ENCODE data around the gene OMP.

The OMP gene

DNA sequence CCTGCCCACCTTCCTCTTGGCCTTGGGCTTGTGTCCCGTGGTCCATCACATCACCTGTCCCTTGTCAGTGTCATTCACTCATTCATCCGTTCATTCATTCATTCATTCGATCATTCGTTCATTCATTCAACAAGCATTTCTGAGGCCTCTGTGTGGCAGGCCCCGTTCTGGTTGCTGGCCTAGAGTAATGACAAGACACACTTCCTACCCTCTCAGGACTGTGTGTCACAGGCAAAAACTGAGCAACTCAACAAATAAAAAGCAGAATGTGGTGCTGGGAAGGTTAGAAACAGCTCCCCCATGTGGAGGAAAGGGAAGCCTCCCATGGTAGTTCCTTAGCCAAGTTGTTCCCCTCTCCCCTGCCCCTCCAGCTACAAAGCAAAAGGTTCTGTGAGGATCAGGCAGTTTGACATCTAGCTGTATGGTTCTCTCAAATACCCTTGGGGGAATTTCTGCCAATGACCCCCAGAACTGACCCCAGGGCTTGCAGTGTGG lies 1.6 kb upstream of the OMP start:
- Histone ChIP-seq H3K9me3 (ENCODE audit: control insufficient read depth, insufficient read depth, low read depth, low read length) (no peaks in the 10 kb centered on the region), H3K4me1 (ENCODE audit: control insufficient read depth, insufficient read depth, low read length) (no peaks in the 10 kb centered on the region), H3K36me3 (ENCODE audit: control insufficient read depth in 2 of 2, insufficient read depth in 1 of 2, low read length in 2 of 2) (no peaks in the 10 kb centered on the region), H3K4me3 (ENCODE audit: low read depth, low read length) (no peak overlapping the region), H3K27ac (ENCODE audit: extremely low read depth, low read depth, low read length) (no peak overlapping the region)
- POLR2A ChIA-PET: no interaction called here
- CTCF ChIA-PET: interaction anchor here (0.5 to 2.9 kb wide), 5 partner anchors 10 to 1246 kb away, joined by 3 to 18 read pairs (median 3); no protein-coding TSS in a partner anchor
- TF ChIP-seq ZNF266 (tag by site-specific recombination; IDR thresholded peaks at IDR 0.05; ENCODE audit: low read depth) (no peak), ZNF248 (tag by site-specific recombination; IDR thresholded peaks at IDR 0.05) (no peak), ZNF610 (tag by site-specific recombination; IDR thresholded peaks at IDR 0.05; ENCODE audit: borderline replicate concordance) (no peak), WT1 (tag by site-specific recombination; IDR thresholded peaks at IDR 0.05) (no peak), KLF1 (tag by site-specific recombination; IDR thresholded peaks at IDR 0.05) (no peak), ZNF558 (tag by site-specific recombination; IDR thresholded peaks at IDR 0.05) (no peak), ZNF658 (tag by site-specific recombination; IDR thresholded peaks at IDR 0.05) (no peak), ZNF140 (tag by site-specific recombination; IDR thresholded peaks at IDR 0.05) (no peak), ZNF521 (tag by site-specific recombination; IDR thresholded peaks at IDR 0.05) (no peak), ZNF239 (tag by site-specific recombination; IDR thresholded peaks at IDR 0.05) (no peak), ZNF791 (tag by site-specific recombination; IDR thresholded peaks at IDR 0.05) (no peak), ZBTB20 (tag by site-specific recombination; IDR thresholded peaks at IDR 0.05) (no peak)
- TF ChIP-seq, protein P1, sequence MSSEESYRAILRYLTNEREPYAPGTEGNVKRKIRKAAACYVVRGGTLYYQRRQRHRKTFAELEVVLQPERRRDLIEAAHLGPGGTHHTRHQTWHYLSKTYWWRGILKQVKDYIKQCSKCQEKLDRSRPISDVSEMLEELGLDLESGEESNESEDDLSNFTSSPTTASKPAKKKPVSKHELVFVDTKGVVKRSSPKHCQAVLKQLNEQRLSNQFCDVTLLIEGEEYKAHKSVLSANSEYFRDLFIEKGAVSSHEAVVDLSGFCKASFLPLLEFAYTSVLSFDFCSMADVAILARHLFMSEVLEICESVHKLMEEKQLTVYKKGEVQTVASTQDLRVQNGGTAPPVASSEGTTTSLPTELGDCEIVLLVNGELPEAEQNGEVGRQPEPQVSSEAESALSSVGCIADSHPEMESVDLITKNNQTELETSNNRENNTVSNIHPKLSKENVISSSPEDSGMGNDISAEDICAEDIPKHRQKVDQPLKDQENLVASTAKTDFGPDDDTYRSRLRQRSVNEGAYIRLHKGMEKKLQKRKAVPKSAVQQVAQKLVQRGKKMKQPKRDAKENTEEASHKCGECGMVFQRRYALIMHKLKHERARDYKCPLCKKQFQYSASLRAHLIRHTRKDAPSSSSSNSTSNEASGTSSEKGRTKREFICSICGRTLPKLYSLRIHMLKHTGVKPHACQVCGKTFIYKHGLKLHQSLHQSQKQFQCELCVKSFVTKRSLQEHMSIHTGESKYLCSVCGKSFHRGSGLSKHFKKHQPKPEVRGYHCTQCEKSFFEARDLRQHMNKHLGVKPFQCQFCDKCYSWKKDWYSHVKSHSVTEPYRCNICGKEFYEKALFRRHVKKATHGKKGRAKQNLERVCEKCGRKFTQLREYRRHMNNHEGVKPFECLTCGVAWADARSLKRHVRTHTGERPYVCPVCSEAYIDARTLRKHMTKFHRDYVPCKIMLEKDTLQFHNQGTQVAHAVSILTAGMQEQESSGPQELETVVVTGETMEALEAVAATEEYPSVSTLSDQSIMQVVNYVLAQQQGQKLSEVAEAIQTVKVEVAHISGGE (tag by site-specific recombination; conservative IDR thresholded peaks at IDR 0.05; ENCODE audit: low read depth): no peak

DNA sequence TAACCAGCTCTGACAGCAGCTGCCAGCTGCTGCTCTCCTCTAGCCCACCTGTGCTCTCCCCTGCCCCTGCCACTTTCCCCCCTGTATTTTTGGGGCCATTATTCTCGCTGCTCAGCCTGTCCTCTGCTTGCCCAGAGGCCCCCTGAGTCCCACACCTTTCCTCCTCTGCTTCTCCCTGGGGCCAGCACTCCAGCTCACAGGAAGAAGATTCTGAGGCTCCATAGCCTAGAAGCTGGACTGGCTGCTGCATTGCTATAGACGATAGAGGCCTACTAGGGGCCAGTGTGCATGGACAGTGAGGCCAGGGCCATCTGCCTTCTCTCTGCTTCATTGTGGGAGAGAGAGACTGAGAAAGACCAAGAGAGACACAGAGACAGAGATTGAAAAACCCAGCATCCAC lies 679 bp downstream of the OMP start:
- no peaks in the 10 kb centered on the region for H3K36me3 ChIP-seq (ENCODE audit: control insufficient read depth in 2 of 2, insufficient read depth in 1 of 2, low read length in 2 of 2)
- H3K27ac ChIP-seq (ENCODE audit: extremely low read depth, low read depth, low read length): no peak overlapping the region
- H3K4me3 ChIP-seq (ENCODE audit: low read depth, low read length): no peak overlapping the region
- CTCF ChIA-PET: interaction anchor here (0.6 to 1.1 kb wide), 2 partner anchors 9 to 24 kb away, joined by 3 read pairs; no protein-coding TSS in a partner anchor
- H3K9me3 ChIP-seq (ENCODE audit: control insufficient read depth, insufficient read depth, low read depth, low read length): no peaks in the 10 kb centered on the region
- POLR2A ChIA-PET: no interaction called here
- H3K4me1 ChIP-seq (ENCODE audit: control insufficient read depth, insufficient read depth, low read length): no peaks in the 10 kb centered on the region
- TF ChIP-seq ZSCAN30 (tag by site-specific recombination; IDR thresholded peaks at IDR 0.05) (no peak), ZNF561 (tag by site-specific recombination; IDR thresholded peaks at IDR 0.05; ENCODE audit: borderline replicate concordance) (no peak), YY1 (tag by site-specific recombination; IDR thresholded peaks at IDR 0.05) (no peak), ZNF670 (tag by site-specific recombination; IDR thresholded peaks at IDR 0.05; ENCODE audit: low read depth) (no peak), YY2 (tag by site-specific recombination; IDR thresholded peaks at IDR 0.05) (no peak), ZNF426 (tag by site-specific recombination; IDR thresholded peaks at IDR 0.05) (no peak), PRDM10 (tag by site-specific recombination; IDR thresholded peaks at IDR 0.05) (no peak), ZNF626 (tag by site-specific recombination; IDR thresholded peaks at IDR 0.05) (no peak), REST (tag by site-specific recombination; IDR thresholded peaks at IDR 0.05) (no peak), SCRT1 (tag by site-specific recombination; IDR thresholded peaks at IDR 0.05; ENCODE audit: borderline replicate concordance) (no peak), ZNF792 (tag by site-specific recombination; IDR thresholded peaks at IDR 0.05) (no peak), ZBTB48 (tag by site-specific recombination; IDR thresholded peaks at IDR 0.05) (no peak), ZNF768 (tag by site-specific recombination; IDR thresholded peaks at IDR 0.05) (no peak), ZNF501 (tag by site-specific recombination; IDR thresholded peaks at IDR 0.05) (no peak)
